Gastroesophageal sphincter (tissue), 3 donors: ENCODE measurements around the gene SHISA7.

Experiments used
- CTCF ChIP-seq, 4 experiments: fragments of 200-600 bp in 2 of 4; fragments of 450-650 bp in 2 of 4; sonication (generic) in 1 of 4; IDR thresholded peaks; one replicate each; pipeline ENCODE4 v1.5.1; 2017 to 2019; ENCODE audit warnings: antibody characterized with exemption in 4 of 4, mild to moderate bottlenecking in 2 of 4, moderate library complexity in 2 of 4
- EP300 ChIP-seq: sonication (generic); formaldehyde crosslinking; IDR thresholded peaks from one replicate; pipeline ENCODE4 v1.6.1; 2017; ENCODE audit warnings: antibody characterized with exemption, mild to moderate bottlenecking
- POLR2A ChIP-seq, 2 donors: fragments of 450-650 bp; IDR thresholded peaks; one replicate each; pipeline ENCODE4 v1.6.1; 2017; ENCODE audit warnings: antibody characterized with exemption in 2 of 2, mild to moderate bottlenecking in 2 of 2, moderate library complexity in 1 of 2
- POLR2AphosphoS5 ChIP-seq: sonication (generic); formaldehyde crosslinking; IDR thresholded peaks from one replicate; pipeline ENCODE4 v1.6.1; 2017; ENCODE audit warnings: antibody characterized with exemption

GRCh38 chr19:55391191-55391670 is 51.9 kb downstream of the SHISA7 start:
- TF ChIP-seq EP300 (no peak), POLR2A (IDR thresholded peaks at IDR 0.05) (no peak), CTCF (IDR thresholded peaks at IDR 0.05) (no peak), POLR2AphosphoS5 (no peak)
